HepG2 (cell line): Measurements from ENCODE around the gene ATP2B2. TPM values are rescaled to one million over a fixed set of nuclear protein-coding genes. Genes with fewer than 3 reads are reported as not detected.

Source experiments
- ATAC-seq: fragments of 200-7000 bp; cut with Tn5 transposase; 3 replicates; pipeline ENCODE4 v1.9.1; 2020; ENCODE audit warnings: mild to moderate bottlenecking, moderate library complexity
- BruUV-seq: library from RNA; stranded (reverse); fragments of 400-500 nt; replicated peaks from 2 replicates; lab custom pipeline; 2021; lab: Mats Ljungman, UMichigan
- CTCF ChIA-PET: fragments of 300-600 bp; formaldehyde crosslinking; extraction: SDS; loops from one replicate; lab custom pipeline; 2021; ENCODE audit warnings: low total read pairs, inconsistent platforms, low intra/inter-chr PET ratio; lab: Yijun Ruan, JAX
- POLR2A ChIA-PET: fragments of 350-600 bp; sonication (Branson Sonifier 250); formaldehyde crosslinking; loops from one replicate; lab custom pipeline; 2020; ENCODE audit warnings: antibody characterized with exemption, inconsistent platforms; lab: Yijun Ruan, JAX
- DNase-seq: peaks from one replicate; pipeline ENCODE4 v3.0.0-alpha.2; 2015; ENCODE audit warnings: low spot score
- FAIRE-seq: peaks from 3 replicates; lab custom pipeline; 2011; peaks lifted over from hg19 to GRCh38; lab: Jason Lieb, UNC
- H2AFZ ChIP-seq: one replicate; pipeline ENCODE4 v1.6.1; 2011; ENCODE audit warnings: low read length, inconsistent platforms
- H3K27ac ChIP-seq: fragments of 300-600 bp; 3 replicates; pipeline ENCODE4 v1.8.0; 2011; ENCODE audit warnings: mixed run types, mild to moderate bottlenecking, mixed read lengths, low read length, inconsistent platforms; ENCODE audit not compliant: insufficient read depth; ENCODE audit errors: extremely low read length
- H3K27me3 ChIP-seq, 2 experiments: fragments of 200-600 bp in 1 of 2; 2 replicates in 1 of 2; 3 replicates in 1 of 2; pipeline versions ENCODE4 v1.6.0 to v1.8.0; 2011; ENCODE audit warnings: low read length in 2 of 2, mild to moderate bottlenecking in 2 of 2, moderate library complexity in 2 of 2, inconsistent platforms in 1 of 2; ENCODE audit not compliant: insufficient read depth in 2 of 2, control insufficient read depth in 1 of 2
- H3K36me3 ChIP-seq, 2 experiments: fragments of 200-600 bp in 1 of 2; replicated peaks in 1 of 2; 2 replicates in 1 of 2; 3 replicates in 1 of 2; pipeline versions ENCODE4 v1.5.1 to v1.8.0; 2011; ENCODE audit warnings: low read length in 2 of 2, inconsistent platforms in 1 of 2; ENCODE audit not compliant: insufficient read depth in 2 of 2, control insufficient read depth in 1 of 2
- H3K4me1 ChIP-seq: 2 replicates; pipeline ENCODE4 v1.5.1; 2012; ENCODE audit warnings: low read length, inconsistent platforms; ENCODE audit not compliant: insufficient read depth
- H3K4me2 ChIP-seq: 2 replicates; pipeline ENCODE4 v1.6.0; 2011; ENCODE audit warnings: low read depth, low read length, inconsistent platforms
- H3K4me3 ChIP-seq, 3 experiments: fragments of 200-600 bp in 1 of 3; sonication (generic), shearing (Covaris generic) in 1 of 3; replicated peaks in 1 of 3; 2 replicates each; pipeline ENCODE4 v1.5.1; 2011 to 2016; ENCODE audit warnings: low read length in 3 of 3, inconsistent platforms in 2 of 3, low read depth in 2 of 3, mild to moderate bottlenecking in 2 of 3, control low read depth in 1 of 3, mixed read lengths in 1 of 3; ENCODE audit not compliant: insufficient read depth in 1 of 3
- H3K79me2 ChIP-seq: one replicate; pipeline ENCODE4 v1.6.1; 2011; ENCODE audit warnings: low read length, inconsistent platforms; ENCODE audit not compliant: insufficient read depth
- H3K9ac ChIP-seq: 2 replicates; pipeline ENCODE4 v1.6.0; 2011; ENCODE audit warnings: mild to moderate bottlenecking, low read depth, low read length, inconsistent platforms; ENCODE audit not compliant: insufficient read depth
- H3K9me3 ChIP-seq: 2 replicates; pipeline ENCODE4 v1.5.1; 2012; ENCODE audit warnings: mild to moderate bottlenecking, low read length
- H4K20me1 ChIP-seq: 2 replicates; pipeline ENCODE4 v1.6.0; 2011; ENCODE audit warnings: inconsistent platforms, mild to moderate bottlenecking, low read length, moderate library complexity; ENCODE audit not compliant: insufficient read depth
- AGO2 ChIP-seq: fragments of 200-400 bp; formaldehyde crosslinking; optimal IDR thresholded peaks from 2 replicates; pipeline ENCODE3; 2017; ENCODE audit warnings: mild to moderate bottlenecking, low read depth, low read length, moderate library complexity
- AHR ChIP-seq: IDR thresholded peaks from 2 replicates; pipeline ENCODE4 v1.6.1; 2018; ENCODE audit warnings: missing genetic modification reagents, missing compliant biosample characterization
- BRCA1 ChIP-seq: sonication (generic); formaldehyde crosslinking; IDR thresholded peaks from 2 replicates; pipeline ENCODE4 v1.4.0; 2020; ENCODE audit warnings: missing genetic modification reagents
- CREM ChIP-seq, 2 experiments: sonication (generic) in 1 of 2; formaldehyde crosslinking in 1 of 2; IDR thresholded peaks; 2 replicates each; pipeline versions ENCODE4 v1.4.0 to v1.6.1; 2016 to 2020; ENCODE audit warnings: antibody characterized with exemption in 1 of 2, mild to moderate bottlenecking in 1 of 2, missing genetic modification reagents in 1 of 2
- GABPA ChIP-seq, 2 experiments: IDR thresholded peaks; 2 replicates each; pipeline ENCODE4 v1.6.1; 2011 to 2016; ENCODE audit warnings: low read depth in 2 of 2, low read length in 1 of 2, missing biosample characterization in 1 of 2, missing genetic modification characterization in 1 of 2
- GABPB1 ChIP-seq: IDR thresholded peaks from 2 replicates; pipeline ENCODE4 v1.6.1; 2016; ENCODE audit warnings: mild to moderate bottlenecking, missing genetic modification reagents, moderate library complexity, missing compliant biosample characterization
- GATA4 ChIP-seq: sonication (generic); IDR thresholded peaks from 2 replicates; pipeline ENCODE4 v1.6.1; 2016; ENCODE audit warnings: antibody characterized with exemption, low read depth, borderline replicate concordance
- NBN ChIP-seq: fragments of 450-650 bp; conservative IDR thresholded peaks from 2 replicates; pipeline ENCODE4 v1.6.1; 2017
- PBX3 ChIP-seq: sonication (generic); formaldehyde crosslinking; IDR thresholded peaks from 2 replicates; pipeline ENCODE4 v1.8.1; 2023; ENCODE audit warnings: missing genetic modification reagents, inconsistent platforms, borderline replicate concordance
- RARG ChIP-seq: sonication (generic); formaldehyde crosslinking; IDR thresholded peaks from 2 replicates; pipeline ENCODE4 v1.4.0; 2020; ENCODE audit warnings: low read depth, mild to moderate bottlenecking, missing genetic modification reagents
- SMC3 ChIP-seq: IDR thresholded peaks from 2 replicates; pipeline ENCODE4 v1.6.1; 2011; ENCODE audit warnings: low read length, improper control_type of control experiment
- ZBED4 ChIP-seq: sonication (generic); formaldehyde crosslinking; IDR thresholded peaks from 2 replicates; pipeline ENCODE4 v1.4.0; 2020; ENCODE audit warnings: missing genetic modification reagents, borderline replicate concordance
- ZFP82 ChIP-seq: sonication (generic); formaldehyde crosslinking; IDR thresholded peaks from 2 replicates; pipeline ENCODE4 v1.5.1; 2020; ENCODE audit warnings: mild to moderate bottlenecking, missing genetic modification reagents, borderline replicate concordance
- ZGPAT ChIP-seq: IDR thresholded peaks from 2 replicates; pipeline ENCODE4 v1.6.1; 2016; ENCODE audit warnings: mild to moderate bottlenecking
- ZNF207 ChIP-seq: fragments of 450-650 bp; IDR thresholded peaks from 2 replicates; pipeline ENCODE4 v1.6.1; 2016; ENCODE audit warnings: antibody characterized with exemption, borderline replicate concordance
- ZNF552 ChIP-seq: sonication (generic); formaldehyde crosslinking; IDR thresholded peaks from 2 replicates; pipeline ENCODE4 v1.9.0; 2022; ENCODE audit warnings: missing genetic modification reagents, mild to moderate bottlenecking, borderline replicate concordance
- ZNF598 ChIP-seq: sonication (generic); formaldehyde crosslinking; IDR thresholded peaks from 2 replicates; pipeline ENCODE4 v1.5.1; 2020; ENCODE audit warnings: mild to moderate bottlenecking, missing genetic modification reagents, borderline replicate concordance
- WGBS: methylation state at CpG from one replicate; pipeline ENCODE4 v1.1.6; 2017; ENCODE audit warnings: low lambda C conversion rate; 5-methylcytosine and 5-hydroxymethylcytosine counted together
- in situ Hi-C: cut with HindIII; loops from 2 replicates; pipeline ENCODE4 v1.10.0; 2017; ENCODE audit warnings: low pct_unique_long_range_greater_than_20kb; ENCODE audit not compliant: extremely low pct_ligation_motif_present
- intact Hi-C: fragments of 100-400 bp; cut with micrococcal nuclease; formaldehyde crosslinking; loops from one replicate; pipeline ENCODE4 v1.10.0; 2022; ENCODE audit not compliant: unreplicated experiment
- polyA plus RNA-seq, 8 experiments: library from polyadenylated mRNA; depleted of rRNA in 3 of 8; stranded (reverse) in 7 of 8; unstranded in 1 of 8; fragments of >200 nt; fragmentation: Illumina TruSeq in 4 of 8; extraction: Trizol in 4 of 8; gene quantifications; 2 replicates each; pipeline versions ENCODE4 v1.2.1 to v1.2.3, GENCODE V29; 2011 to 2016; ENCODE audit warnings: low read depth in 4 of 8, missing spikeins in 1 of 8, mixed read lengths in 1 of 8; ENCODE audit not compliant: insufficient read depth in 1 of 8
- total RNA-seq, 5 experiments: library from RNA; depleted of rRNA; stranded (reverse); fragments of >200 nt; fragmentation: Illumina TruSeq; extraction: Trizol; gene quantifications; 2 replicates each; pipeline ENCODE4 v1.2.3, GENCODE V29; 2016; ENCODE audit warnings: low read depth in 1 of 5

The ATP2B2 gene
- total and polyA plus RNA-seq, 2 of the 13 experiments (the other 11 are each of a cell fraction or from before 2014, with no cell fraction given), result 1.5 to 2.3 TPM

DNA sequence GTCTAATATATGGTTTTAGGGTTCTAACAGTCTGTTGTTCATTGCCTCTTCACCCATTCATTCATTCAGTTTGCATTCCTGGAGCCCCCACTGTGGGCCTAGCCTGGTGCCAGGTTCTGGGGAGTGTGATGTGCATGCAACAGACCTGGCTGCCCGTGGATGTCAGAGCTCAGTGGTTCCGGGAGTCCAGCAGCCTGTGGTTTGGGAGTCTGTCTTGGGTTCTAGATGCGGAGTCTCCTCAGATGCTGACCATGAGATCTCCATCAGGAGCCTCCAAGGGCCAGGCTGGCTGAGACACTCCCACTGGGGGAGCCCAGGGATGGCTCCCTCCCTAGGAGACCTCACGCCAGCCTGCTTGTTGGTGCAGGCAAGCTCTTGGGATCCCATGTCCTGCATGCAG, 92.3 kb downstream of the ATP2B2 start:
- H3K4me3 ChIP-seq, result no peak overlapping the region
- H3K4me1 ChIP-seq, result peaks cover 14% of the 10 kb centered on the region
- in situ Hi-C loops, result no loop called here
- no peaks in the 10 kb centered on the region for H3K36me3 ChIP-seq
- no peaks in the 10 kb centered on the region for H3K27me3 ChIP-seq
- no peaks in the 10 kb centered on the region for H3K79me2 ChIP-seq
- ChIA-PET CTCF (no interaction called here), POLR2A (no interaction called here)
- no TSS peak for BruUV-seq
- no peak overlapping the region for H2AFZ ChIP-seq
- no peak for FAIRE-seq
- no CpG with 5 or more reads among the region's 4 CpGs for WGBS
- no peaks in the 10 kb centered on the region for H3K9me3 ChIP-seq
- intact Hi-C loops, result no loop called here
- no peak for ATAC-seq
- H3K27ac ChIP-seq, result no peak overlapping the region
- no peak for DNase-seq
- TF ChIP-seq ZBED4 (CRISPR knock-in tag) (no peak), ZFP82 (CRISPR knock-in tag) (no peak), NBN (no peak), ZNF598 (CRISPR knock-in tag) (no peak), BRCA1 (CRISPR knock-in tag) (no peak), RARG (CRISPR knock-in tag) (no peak), CREM (IDR thresholded peaks at IDR 0.05) (no peak), CREM (CRISPR knock-in tag; IDR thresholded peaks at IDR 0.05) (no peak), AHR (CRISPR knock-in tag) (no peak), ZNF552 (CRISPR knock-in tag) (no peak), AGO2 (no peak), PBX3 (CRISPR knock-in tag) (no peak), GATA4 (no peak), ZGPAT (CRISPR knock-in tag) (no peak), GABPA (IDR thresholded peaks at IDR 0.05; ENCODE audit: low read depth, low read length) (no peak), GABPA (CRISPR knock-in tag; IDR thresholded peaks at IDR 0.05; ENCODE audit: low read depth) (no peak), SMC3 (no peak), ZNF207 (no peak), GABPB1 (CRISPR knock-in tag) (no peak)
- H3K4me2 ChIP-seq, result no peak overlapping the region
- H4K20me1 ChIP-seq, result no peaks in the 10 kb centered on the region
- H3K9ac ChIP-seq, result no peak overlapping the region
